Neural cell (in vitro differentiated cells): ENCODE data around the gene TPRG1. TPM values are rescaled to one million over a fixed set of nuclear protein-coding genes. Genes with fewer than 3 reads are reported as not detected.

Experiments used
- H2AFZ ChIP-seq: fragments of 200-600, 300-800 bp; sonication (generic), shearing (Covaris generic); 2 replicates; pipeline ENCODE4 v1.6.0; 2014; ENCODE audit warnings: low read depth, mild to moderate bottlenecking, antibody characterized with exemption, low read length, moderate library complexity
- H3F3A ChIP-seq: fragments of 200-600 bp; shearing (Covaris generic); 2 replicates; pipeline ENCODE4 v1.6.1; 2016; ENCODE audit warnings: mild to moderate bottlenecking, moderate library complexity, mixed read lengths, antibody characterized with exemption, low read length; ENCODE audit not compliant: insufficient read depth, poor library complexity, severe bottlenecking
- H3K27ac ChIP-seq: fragments of 200-600, 300-800 bp; sonication (generic), shearing (Covaris generic); 2 replicates; pipeline ENCODE4 v1.5.1; 2014; ENCODE audit warnings: mild to moderate bottlenecking, low read length, moderate library complexity
- H3K27me3 ChIP-seq: fragments of 300-800, 200-600 bp; sonication (generic), shearing (Covaris generic); 2 replicates; pipeline ENCODE4 v1.6.0; 2014; ENCODE audit warnings: mild to moderate bottlenecking, low read depth, low read length, moderate library complexity; ENCODE audit not compliant: insufficient read depth
- H3K36me3 ChIP-seq: fragments of 300-800, 200-600 bp; sonication (generic), shearing (Covaris generic); 2 replicates; pipeline ENCODE4 v1.5.1; 2014; ENCODE audit warnings: mild to moderate bottlenecking, antibody characterized with exemption, low read length, moderate library complexity; ENCODE audit not compliant: insufficient read depth
- H3K4me2 ChIP-seq: fragments of 300-800, 200-600 bp; sonication (generic), shearing (Covaris generic); 2 replicates; pipeline ENCODE4 v1.6.0; 2014; ENCODE audit warnings: mild to moderate bottlenecking, low read length
- H3K4me3 ChIP-seq: fragments of 300-800, 200-600 bp; sonication (generic), shearing (Covaris generic); 2 replicates; pipeline ENCODE4 v1.5.1; 2014; ENCODE audit warnings: mild to moderate bottlenecking, low read length, moderate library complexity
- H3K79me2 ChIP-seq: fragments of 200-600 bp; shearing (Covaris generic); replicated peaks from 2 replicates; pipeline ENCODE4 v1.6.0; 2014; ENCODE audit warnings: mild to moderate bottlenecking, low read length, moderate library complexity; ENCODE audit not compliant: insufficient read depth
- H3K9ac ChIP-seq: fragments of 300-800, 200-600 bp; sonication (generic), shearing (Covaris generic); 2 replicates; pipeline ENCODE4 v1.6.1; 2016; ENCODE audit warnings: mild to moderate bottlenecking, low read length, mixed read lengths
- H3K9me2 ChIP-seq: fragments of 200-600 bp; shearing (Covaris generic); 2 replicates; pipeline ENCODE4 v1.6.1; 2016; ENCODE audit warnings: mild to moderate bottlenecking, low read length, mixed read lengths; ENCODE audit not compliant: insufficient read depth
- H3K9me3 ChIP-seq: fragments of 200-600, 300-800 bp; sonication (generic), shearing (Covaris generic); 2 replicates; pipeline ENCODE4 v1.6.1; 2016; ENCODE audit warnings: mild to moderate bottlenecking, mixed run types, low read length, moderate library complexity, mixed read lengths
- H4K20me1 ChIP-seq: fragments of 200-600 bp; shearing (Covaris generic); 2 replicates; pipeline ENCODE4 v1.6.1; 2016; ENCODE audit warnings: mild to moderate bottlenecking, mixed run types; ENCODE audit not compliant: insufficient read depth
- EP300 ChIP-seq: fragments of 450-650 bp; conservative IDR thresholded peaks from 2 replicates; pipeline ENCODE4 v1.6.1; 2014; ENCODE audit warnings: antibody characterized with exemption, mild to moderate bottlenecking, moderate library complexity; ENCODE audit not compliant: poor library complexity, severe bottlenecking
- EZH2 ChIP-seq: fragments of 200-600, 300-800 bp; shearing (Covaris generic), sonication (generic); IDR thresholded peaks from 2 replicates; pipeline ENCODE4 v1.6.1; 2014; ENCODE audit warnings: antibody characterized with exemption, low read length, borderline replicate concordance, mild to moderate bottlenecking; ENCODE audit not compliant: insufficient read depth, poor library complexity, severe bottlenecking
- MXI1 ChIP-seq: fragments of 450-650 bp; conservative IDR thresholded peaks from 2 replicates; pipeline ENCODE4 v1.6.1; 2014; ENCODE audit warnings: antibody characterized with exemption, mild to moderate bottlenecking; ENCODE audit not compliant: poor library complexity, severe bottlenecking
- POLR2AphosphoS5 ChIP-seq: IDR thresholded peaks from 2 replicates; pipeline ENCODE4 v1.6.1; 2012
- RAD21 ChIP-seq: fragments of 450-650 bp; conservative IDR thresholded peaks from 2 replicates; pipeline ENCODE4 v1.6.1; 2014; ENCODE audit warnings: antibody characterized with exemption, mild to moderate bottlenecking, moderate library complexity
- SMC3 ChIP-seq: fragments of 450-650 bp; conservative IDR thresholded peaks from 2 replicates; pipeline ENCODE4 v1.6.1; 2014; ENCODE audit warnings: antibody characterized with exemption, mild to moderate bottlenecking, moderate library complexity; ENCODE audit not compliant: poor library complexity
- TAF1 ChIP-seq: IDR thresholded peaks from 2 replicates; pipeline ENCODE4 v1.6.1; 2012; ENCODE audit warnings: low read depth
- polyA plus RNA-seq: library from polyadenylated mRNA; depleted of rRNA; stranded (reverse); fragments of >200 nt; gene quantifications from 2 replicates; pipeline ENCODE4 v1.2.3, GENCODE V29; 2014
- TF ChIP-seq, protein P1 (sequence below): fragments of 450-650 bp; IDR thresholded peaks from 2 replicates; pipeline ENCODE4 v1.5.1; 2014; ENCODE audit warnings: antibody characterized with exemption, mild to moderate bottlenecking, moderate library complexity; ENCODE audit not compliant: poor library complexity, severe bottlenecking
- TF ChIP-seq, protein P2 (sequence below): IDR thresholded peaks from 2 replicates; pipeline ENCODE4 v1.6.1; 2012; ENCODE audit warnings: borderline replicate concordance

Gene TPRG1
- polyA plus RNA-seq, 1 donor from 2014 or later = 0.17 TPM

DNA sequence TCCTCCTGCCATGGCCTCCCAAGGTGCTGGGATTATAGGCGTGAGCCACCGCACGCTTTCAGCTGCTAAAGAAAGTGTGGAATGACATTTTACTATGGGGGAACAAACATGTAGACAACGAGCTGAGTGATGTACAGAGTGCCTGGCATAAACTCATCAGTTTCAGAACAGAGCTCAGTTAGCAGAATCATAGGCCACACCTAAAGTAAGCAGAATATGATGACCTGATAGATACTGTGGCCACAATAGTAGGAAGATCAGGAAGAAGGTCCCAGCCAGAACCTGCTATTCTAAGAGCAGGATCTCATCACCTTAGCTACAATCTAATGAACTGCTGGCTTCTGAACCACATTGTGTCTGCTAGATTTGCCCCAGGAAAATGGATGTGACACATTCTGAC is 158.3 kb downstream of the TPRG1 start:
- Histone ChIP-seq H4K20me1 (no peaks in the 10 kb centered on the region), H2AFZ (no peak overlapping the region), H3K79me2 (no peaks in the 10 kb centered on the region), H3K4me3 (no peak overlapping the region), H3F3A (no peaks in the 10 kb centered on the region), H3K27ac (no peak overlapping the region), H3K9ac (no peak overlapping the region), H3K27me3 (no peaks in the 10 kb centered on the region), H3K9me2 (no peaks in the 10 kb centered on the region), H3K4me2 (no peak overlapping the region), H3K9me3 (no peaks in the 10 kb centered on the region), H3K36me3 (no peaks in the 10 kb centered on the region)
- TF ChIP-seq RAD21 (no peak), MXI1 (no peak), TAF1 (no peak), SMC3 (no peak), EZH2 (no peak), EP300 (no peak)
- TF ChIP-seq, protein P1, sequence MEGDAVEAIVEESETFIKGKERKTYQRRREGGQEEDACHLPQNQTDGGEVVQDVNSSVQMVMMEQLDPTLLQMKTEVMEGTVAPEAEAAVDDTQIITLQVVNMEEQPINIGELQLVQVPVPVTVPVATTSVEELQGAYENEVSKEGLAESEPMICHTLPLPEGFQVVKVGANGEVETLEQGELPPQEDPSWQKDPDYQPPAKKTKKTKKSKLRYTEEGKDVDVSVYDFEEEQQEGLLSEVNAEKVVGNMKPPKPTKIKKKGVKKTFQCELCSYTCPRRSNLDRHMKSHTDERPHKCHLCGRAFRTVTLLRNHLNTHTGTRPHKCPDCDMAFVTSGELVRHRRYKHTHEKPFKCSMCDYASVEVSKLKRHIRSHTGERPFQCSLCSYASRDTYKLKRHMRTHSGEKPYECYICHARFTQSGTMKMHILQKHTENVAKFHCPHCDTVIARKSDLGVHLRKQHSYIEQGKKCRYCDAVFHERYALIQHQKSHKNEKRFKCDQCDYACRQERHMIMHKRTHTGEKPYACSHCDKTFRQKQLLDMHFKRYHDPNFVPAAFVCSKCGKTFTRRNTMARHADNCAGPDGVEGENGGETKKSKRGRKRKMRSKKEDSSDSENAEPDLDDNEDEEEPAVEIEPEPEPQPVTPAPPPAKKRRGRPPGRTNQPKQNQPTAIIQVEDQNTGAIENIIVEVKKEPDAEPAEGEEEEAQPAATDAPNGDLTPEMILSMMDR = no peak
- TF ChIP-seq, protein P2, sequence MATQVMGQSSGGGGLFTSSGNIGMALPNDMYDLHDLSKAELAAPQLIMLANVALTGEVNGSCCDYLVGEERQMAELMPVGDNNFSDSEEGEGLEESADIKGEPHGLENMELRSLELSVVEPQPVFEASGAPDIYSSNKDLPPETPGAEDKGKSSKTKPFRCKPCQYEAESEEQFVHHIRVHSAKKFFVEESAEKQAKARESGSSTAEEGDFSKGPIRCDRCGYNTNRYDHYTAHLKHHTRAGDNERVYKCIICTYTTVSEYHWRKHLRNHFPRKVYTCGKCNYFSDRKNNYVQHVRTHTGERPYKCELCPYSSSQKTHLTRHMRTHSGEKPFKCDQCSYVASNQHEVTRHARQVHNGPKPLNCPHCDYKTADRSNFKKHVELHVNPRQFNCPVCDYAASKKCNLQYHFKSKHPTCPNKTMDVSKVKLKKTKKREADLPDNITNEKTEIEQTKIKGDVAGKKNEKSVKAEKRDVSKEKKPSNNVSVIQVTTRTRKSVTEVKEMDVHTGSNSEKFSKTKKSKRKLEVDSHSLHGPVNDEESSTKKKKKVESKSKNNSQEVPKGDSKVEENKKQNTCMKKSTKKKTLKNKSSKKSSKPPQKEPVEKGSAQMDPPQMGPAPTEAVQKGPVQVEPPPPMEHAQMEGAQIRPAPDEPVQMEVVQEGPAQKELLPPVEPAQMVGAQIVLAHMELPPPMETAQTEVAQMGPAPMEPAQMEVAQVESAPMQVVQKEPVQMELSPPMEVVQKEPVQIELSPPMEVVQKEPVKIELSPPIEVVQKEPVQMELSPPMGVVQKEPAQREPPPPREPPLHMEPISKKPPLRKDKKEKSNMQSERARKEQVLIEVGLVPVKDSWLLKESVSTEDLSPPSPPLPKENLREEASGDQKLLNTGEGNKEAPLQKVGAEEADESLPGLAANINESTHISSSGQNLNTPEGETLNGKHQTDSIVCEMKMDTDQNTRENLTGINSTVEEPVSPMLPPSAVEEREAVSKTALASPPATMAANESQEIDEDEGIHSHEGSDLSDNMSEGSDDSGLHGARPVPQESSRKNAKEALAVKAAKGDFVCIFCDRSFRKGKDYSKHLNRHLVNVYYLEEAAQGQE = no peak

DNA sequence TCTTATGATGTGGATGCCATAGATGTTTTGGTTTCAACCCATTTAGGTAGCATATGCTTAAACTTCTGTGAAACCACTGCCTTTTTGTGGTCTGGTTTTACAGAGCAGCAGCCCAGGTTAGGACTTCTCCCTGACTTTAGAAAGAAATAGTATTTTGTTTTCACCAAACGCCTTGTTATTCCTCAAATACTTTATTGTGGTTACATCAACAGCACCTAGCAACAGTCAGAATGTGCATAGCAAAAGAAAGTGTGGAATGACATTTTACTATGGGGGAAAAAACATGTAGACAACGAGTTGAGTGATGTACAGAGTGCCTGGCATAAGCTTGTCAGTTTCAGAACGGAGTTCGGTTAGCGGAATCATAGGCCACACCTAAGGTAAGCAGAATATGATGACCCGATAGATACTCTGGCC is 159.2 kb downstream of the TPRG1 start:
- H3K9me3 ChIP-seq = no peaks in the 10 kb centered on the region
- no peaks in the 10 kb centered on the region for H3K79me2 ChIP-seq
- no peak overlapping the region for H3K27ac ChIP-seq
- no peaks in the 10 kb centered on the region for H3K27me3 ChIP-seq
- no peak overlapping the region for H3K4me3 ChIP-seq
- no peaks in the 10 kb centered on the region for H4K20me1 ChIP-seq
- H3K4me2 ChIP-seq = no peak overlapping the region
- H3K9ac ChIP-seq = no peak overlapping the region
- no peak overlapping the region for H2AFZ ChIP-seq
- no peaks in the 10 kb centered on the region for H3K36me3 ChIP-seq
- TF ChIP-seq MXI1 (no peak), POLR2AphosphoS5 (no peak), RAD21 (no peak), TAF1 (no peak), EP300 (no peak), EZH2 (no peak), SMC3 (no peak)
- TF ChIP-seq, protein P1 = no peak
- TF ChIP-seq, protein P2 = no peak
- H3K9me2 ChIP-seq = no peaks in the 10 kb centered on the region
- H3F3A ChIP-seq = no peaks in the 10 kb centered on the region
